ENCODE results near the gene HHIPL1.

Gene HHIPL1

GRCh38 chr14:99676657-99677056 lies 31.7 kb downstream of the HHIPL1 start:
- DNase-seq (ENCODE audit: insufficient read length, low spot score): no peak
- TF ChIP-seq CTCF (IDR thresholded peaks at IDR 0.05; ENCODE audit: insufficient read depth, missing control alignments): no peak
- no peak for FAIRE-seq

DNA sequence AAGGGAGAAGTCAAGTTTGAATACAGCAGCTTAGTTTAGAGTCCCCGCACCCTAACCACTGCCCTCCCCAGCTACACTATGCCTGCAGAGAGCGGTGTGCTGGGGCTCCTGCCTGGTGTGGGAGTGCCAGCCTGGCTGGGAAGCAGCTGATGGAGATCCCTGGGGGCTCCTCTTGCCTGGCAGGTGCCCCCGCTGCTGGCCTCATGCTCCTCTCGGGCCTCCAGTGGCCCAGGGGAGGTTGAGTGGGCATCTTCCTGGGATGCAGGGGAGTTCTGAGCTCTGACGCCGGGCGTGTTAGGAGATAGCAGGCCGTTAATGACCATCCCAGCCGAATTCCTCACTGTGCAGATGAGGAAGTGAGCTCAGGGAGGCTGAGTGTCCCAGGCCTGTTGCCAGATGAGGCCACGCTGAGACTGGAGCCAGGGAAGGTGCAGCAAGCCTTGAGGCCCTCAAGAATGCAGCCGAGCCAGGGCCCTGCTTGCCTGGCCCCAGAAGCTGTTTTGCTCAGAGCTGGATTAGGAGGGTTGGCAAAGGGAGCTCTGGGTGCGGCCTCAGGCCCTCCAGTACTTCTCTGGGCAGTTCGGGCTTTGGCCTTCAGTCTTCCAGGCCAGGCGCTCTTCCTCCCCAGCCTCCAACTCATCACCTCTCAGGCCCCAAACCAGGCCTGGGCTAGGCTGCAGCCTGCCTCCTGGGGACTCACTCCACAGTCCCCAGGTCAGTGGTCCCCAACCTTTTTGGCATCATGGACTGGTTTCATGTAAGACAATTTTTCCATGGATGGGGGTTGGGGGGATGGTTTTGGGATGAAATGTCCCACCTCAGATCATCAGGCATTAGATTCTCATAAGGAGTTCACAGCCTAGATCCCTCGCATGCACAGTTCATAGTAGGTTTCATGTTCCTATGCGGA lies 32.6 kb downstream of the HHIPL1 start:
- DNase-seq (ENCODE audit: insufficient read length, low spot score) (no peak), FAIRE-seq (no peak)
- no peak for TF ChIP-seq CTCF (IDR thresholded peaks at IDR 0.05; ENCODE audit: insufficient read depth, missing control alignments)

DNA sequence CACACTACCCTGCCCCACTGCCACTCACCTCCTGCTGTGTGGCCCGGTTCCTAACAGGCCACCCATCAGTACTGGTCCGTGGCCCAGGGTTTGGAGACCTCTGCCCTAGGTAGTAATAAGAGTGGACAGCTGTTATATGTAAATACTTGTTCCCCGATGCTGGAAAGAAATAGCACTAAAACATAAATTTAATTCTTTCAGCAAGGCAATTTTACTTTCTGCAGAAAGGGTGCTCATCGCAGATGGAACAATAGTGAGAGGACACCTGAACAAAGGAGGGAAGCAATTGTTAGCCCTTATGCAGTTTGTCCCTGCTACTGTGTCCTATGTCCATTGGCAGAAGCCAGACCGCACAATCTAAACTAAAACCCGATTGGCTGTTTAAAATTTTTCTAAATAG lies 33.3 kb downstream of the HHIPL1 start:
- DNase-seq (ENCODE audit: insufficient read length, low spot score): no peak
- no peak for FAIRE-seq
- no peak for TF ChIP-seq CTCF (IDR thresholded peaks at IDR 0.05; ENCODE audit: insufficient read depth, missing control alignments)

DNA sequence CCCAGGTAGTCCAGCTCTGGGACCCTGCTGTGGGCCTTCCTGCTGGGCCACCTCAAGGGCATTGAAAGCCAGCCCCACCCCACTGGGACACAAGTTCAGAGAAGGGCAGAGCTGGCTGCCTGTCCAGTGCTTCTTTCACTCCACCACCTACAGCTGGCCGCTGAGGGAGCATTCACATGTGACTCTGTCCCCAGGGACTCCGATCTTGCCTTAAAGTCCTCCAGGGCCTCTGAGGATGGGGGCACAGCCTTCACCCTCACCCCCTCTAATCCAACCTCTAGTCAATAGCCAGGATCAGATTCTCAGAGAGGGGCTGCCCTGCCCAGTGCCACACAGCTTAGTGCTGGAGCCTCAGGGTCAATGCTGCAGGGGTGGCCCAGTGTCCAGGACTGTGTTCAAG lies 34.2 kb downstream of the HHIPL1 start:
- no peak for DNase-seq (ENCODE audit: insufficient read length, low spot score)
- TF ChIP-seq CTCF (IDR thresholded peaks at IDR 0.05; ENCODE audit: insufficient read depth, missing control alignments): no peak
- FAIRE-seq: no peak

DNA sequence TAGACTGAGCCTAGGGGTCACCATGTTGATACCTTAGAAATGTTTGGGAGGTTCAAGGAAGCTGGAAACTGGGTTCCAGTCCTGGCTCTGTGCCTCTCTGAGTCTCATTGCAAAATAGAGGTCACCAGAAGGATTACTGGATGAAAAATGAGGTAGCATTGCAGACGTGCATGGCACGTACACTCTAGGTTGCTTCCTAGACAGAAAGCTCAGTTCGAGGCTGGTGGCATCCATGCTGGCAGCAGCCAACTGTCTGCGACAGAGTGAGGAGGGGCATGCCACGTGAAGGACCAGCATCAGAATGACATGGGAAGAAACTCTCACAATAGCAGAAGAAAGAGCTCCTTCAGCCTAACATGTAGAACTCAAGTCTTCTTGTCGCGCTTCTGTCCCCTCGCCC lies 34.6 kb downstream of the HHIPL1 start:
- FAIRE-seq (no peak), DNase-seq (ENCODE audit: insufficient read length, low spot score) (no peak)
- TF ChIP-seq CTCF (IDR thresholded peaks at IDR 0.05; ENCODE audit: insufficient read depth, missing control alignments): no peak

DNA sequence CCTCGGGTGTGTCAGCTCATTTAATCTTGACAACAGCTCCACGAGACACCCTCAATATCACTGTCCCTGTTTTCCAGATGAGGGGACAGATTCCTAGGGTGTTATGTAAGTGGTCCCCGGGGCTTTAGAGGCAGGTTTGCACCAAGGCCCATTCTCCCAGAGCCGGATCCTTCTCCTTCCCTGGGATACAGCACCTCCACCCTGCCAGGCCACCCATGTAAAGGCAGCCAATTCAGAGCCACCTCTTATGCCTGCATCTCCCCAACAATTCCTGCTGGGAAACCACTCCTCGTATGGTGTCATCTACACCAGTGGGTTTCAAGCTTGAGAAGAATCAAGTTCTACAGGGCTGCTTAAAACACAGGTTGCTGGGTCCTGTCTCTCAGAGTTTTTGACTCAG lies 35.1 kb downstream of the HHIPL1 start:
- FAIRE-seq (no peak), DNase-seq (ENCODE audit: insufficient read length, low spot score) (no peak)
- no peak for TF ChIP-seq CTCF (IDR thresholded peaks at IDR 0.05; ENCODE audit: insufficient read depth, missing control alignments)

GRCh38 chr14:99681101-99681831 lies 36.3 kb downstream of the HHIPL1 start:
- no peak for DNase-seq (ENCODE audit: insufficient read length, low spot score)
- no peak for FAIRE-seq
- TF ChIP-seq CTCF (IDR thresholded peaks at IDR 0.05; ENCODE audit: insufficient read depth, missing control alignments): no peak
